GM19023 (cell line): ENCODE results near the gene CTNNBIP1.

Source experiments
- ATAC-seq: cut with Tn5 transposase; IDR thresholded peaks from one replicate; pipeline ENCODE4 v1.9.1; 2021; ENCODE audit warnings: mild to moderate bottlenecking, moderate library complexity; ENCODE audit not compliant: unreplicated experiment

Gene CTNNBIP1

GRCh38 chr1:9835758-9836631 lies 74.1 kb downstream of the CTNNBIP1 start:
- no peak for ATAC-seq

GRCh38 chr1:9835404-9835757 lies 74.7 kb downstream of the CTNNBIP1 start:
- no peak for ATAC-seq

GRCh38 chr1:9833632-9834031 lies 76.4 kb downstream of the CTNNBIP1 start:
- no peak for ATAC-seq

DNA sequence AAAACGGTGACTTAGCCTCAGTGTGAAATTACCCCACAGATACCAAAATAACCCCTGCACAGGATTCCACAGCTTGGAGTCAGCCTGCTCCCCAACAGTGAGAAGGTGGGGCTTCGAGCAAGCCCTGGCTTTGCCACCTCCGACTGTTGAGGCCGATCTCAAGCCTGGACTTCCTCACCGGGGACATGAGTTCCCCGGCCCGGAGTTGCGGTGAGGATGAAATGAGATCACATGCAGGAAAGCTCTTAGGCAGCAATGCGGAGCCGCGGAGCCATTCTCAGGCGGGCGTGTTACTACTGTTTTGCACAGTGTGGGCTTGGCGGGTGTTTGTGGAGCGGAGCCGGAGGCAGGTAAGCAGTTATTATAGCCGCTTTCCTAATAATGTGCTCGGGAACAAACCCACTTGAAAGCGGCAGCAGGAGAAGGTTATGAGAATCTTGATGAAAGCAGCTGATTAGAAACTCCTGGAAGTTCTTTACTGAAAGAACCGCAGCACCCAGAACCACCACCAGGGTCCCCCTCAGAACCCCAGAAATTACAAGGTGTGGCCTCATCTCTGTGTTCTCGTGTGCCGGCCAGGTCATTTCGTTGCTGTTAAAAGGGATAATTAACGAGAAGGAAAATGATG lies 82.4 kb downstream of the CTNNBIP1 start:
- no peak for ATAC-seq

DNA sequence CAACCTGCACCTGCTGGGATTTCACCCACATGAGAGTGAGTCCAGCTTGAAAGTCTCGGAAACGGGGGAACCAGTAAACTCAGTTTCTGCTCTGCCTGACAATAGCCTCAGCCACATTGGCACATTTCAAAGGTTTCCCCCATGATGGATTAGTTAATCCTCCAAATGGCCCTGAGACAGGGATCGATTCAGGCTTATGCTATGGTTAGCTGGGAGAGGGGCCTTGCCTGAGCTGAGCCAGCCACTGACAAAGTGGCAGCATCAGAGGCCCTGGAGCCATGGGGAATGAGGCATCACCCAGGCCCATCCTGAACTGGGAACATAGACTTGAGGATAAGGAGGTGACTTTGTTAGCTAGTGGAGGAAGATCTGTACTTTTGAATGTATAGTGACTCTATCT lies 83.5 kb downstream of the CTNNBIP1 start:
- no peak for ATAC-seq

DNA sequence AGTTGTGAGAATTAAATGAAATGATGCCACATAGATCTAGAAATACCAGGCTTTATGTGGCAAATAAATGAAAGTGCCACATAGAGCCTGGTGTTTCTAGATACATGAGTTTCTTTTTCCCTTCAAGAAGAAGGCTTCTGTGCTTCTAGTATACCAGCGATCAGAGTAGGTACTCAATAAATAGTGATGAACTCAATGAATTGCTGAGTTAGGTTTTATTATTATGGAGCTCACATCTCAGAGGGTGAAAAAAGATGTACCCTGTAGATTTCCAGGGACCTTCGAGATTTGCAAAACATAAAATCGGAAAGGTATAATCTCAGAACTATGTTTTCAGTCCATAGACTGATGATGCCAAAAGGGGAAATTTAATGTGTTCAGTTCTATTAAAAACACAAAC lies 84.0 kb downstream of the CTNNBIP1 start:
- no peak for ATAC-seq

- ATAC-seq, result no peak
Observed at GRCh38 chr1:9825093-9826074, 84.7 kb downstream of the CTNNBIP1 start.

DNA sequence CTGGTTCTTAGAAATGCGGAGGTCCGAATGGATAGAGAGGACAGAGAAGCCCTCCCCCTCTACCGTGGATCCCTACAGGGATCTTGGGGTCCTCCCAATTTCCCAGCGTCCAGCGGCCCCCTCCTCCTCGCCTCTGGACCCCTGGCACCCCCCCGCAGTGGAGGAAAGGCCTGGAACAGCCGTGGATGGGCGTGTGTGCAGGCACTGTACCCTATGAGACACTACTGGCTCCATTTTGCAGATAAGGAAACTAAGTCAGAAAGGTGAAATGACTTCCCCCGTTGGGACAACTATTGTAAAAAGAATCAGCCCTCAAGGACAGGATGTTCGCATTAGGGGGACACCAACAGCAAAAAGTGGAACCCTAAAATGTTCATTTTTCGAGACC lies 85.4 kb downstream of the CTNNBIP1 start:
- no peak for ATAC-seq

DNA sequence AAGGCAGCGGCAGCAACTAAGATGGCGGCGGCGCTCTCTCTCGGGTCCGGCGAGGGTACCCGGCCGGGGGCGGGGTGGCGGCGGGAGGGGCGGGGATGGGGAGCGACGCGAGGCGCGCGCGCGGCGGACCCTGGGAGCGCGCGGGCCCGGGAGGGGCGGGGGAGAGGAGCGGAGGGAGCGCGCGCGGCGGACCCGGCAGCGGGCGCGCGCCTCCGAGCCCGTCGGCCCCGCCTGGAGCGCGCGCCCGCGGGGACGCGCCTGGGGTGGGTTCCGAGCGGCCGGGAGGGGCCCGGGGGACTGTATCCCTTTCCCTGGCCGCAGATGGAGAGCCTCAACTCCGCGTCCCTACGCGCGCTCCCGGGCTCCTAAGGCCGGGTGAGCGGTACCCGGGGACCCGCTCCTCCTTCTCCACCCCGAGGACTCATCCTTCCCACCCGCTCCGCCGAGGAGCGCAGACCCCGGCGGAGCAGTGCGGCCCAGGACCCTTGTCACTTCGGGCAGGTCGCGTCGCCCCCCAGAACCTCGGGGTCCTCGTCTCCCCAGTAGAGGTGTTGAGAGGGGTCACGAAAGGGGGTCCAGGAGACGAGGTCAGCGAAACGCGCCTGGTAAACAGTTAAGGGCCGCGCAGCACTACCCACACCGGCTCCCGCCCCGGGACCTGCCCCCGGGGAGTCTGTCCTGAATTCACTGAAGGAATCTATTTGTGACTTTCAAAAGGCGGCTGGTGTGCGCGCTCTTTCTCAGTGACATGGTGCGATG lies 85.9 kb downstream of the CTNNBIP1 start, which contains the start of gene CLSTN1:
CLSTN1 (minus strand) TSS at position 23 of the 759 bp plus-strand sequence. CDS start 232 bp downstream, outside the sequence.
- no peak for ATAC-seq

GRCh38 chr1:9823693-9823942 lies 86.5 kb downstream of the CTNNBIP1 start:
- no peak for ATAC-seq

DNA sequence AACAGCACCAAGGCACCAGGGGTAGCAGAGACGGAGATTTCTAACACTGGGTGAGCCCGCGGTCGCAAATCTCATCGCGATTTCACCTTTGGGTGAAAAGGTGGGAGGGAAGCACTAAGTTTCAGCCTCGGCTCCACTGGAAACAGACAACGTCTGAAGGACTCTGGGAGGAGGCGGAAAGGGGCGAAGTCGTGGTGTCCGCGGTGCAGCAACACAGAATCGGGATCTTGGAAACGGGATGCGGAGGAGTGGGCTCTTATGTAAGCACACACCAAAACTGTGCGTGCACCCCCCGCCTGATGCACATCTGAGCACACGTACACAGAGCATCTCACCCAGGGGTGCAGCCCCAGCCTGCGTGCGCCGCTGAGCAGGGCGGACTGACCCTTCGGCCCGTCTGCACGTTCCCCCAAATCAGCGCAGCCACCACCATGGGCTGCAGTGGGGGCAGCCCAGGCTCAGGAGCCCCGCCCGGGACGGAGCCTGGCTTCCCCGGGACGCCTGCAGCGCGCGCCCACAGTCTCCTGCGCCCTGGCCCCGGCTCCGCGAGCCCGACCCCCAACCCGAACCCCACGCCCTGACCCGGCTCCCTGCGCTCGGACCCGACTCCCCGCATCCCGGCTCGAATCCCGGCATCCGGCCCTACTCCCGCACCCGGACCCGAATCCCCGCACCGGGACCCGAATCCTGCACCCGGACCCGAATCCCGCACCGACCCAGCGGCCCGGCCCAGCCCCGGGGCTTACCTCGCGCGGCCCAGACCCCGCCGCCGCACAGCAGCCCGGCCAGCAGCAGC lies 87.0 kb downstream of the CTNNBIP1 start:
- no peak for ATAC-seq

DNA sequence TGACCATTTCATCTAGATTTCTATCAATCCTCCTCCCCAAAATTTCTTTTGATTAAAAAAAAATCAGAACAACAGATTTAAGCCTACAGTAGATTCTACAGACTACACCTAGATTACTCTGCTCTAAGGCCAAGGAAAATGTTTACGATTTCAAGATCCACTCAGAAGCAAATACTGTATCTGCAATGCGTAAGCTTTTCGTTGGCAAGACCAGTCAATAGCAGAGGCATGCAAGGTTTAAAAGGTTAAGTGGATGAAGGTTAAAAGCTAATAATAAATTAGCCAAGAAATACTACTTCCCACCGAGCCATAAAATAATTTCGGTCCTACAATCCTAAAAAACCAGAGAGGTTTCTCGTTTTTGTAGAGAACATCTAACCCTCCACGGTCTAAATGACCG lies 87.6 kb downstream of the CTNNBIP1 start:
- no peak for ATAC-seq

DNA sequence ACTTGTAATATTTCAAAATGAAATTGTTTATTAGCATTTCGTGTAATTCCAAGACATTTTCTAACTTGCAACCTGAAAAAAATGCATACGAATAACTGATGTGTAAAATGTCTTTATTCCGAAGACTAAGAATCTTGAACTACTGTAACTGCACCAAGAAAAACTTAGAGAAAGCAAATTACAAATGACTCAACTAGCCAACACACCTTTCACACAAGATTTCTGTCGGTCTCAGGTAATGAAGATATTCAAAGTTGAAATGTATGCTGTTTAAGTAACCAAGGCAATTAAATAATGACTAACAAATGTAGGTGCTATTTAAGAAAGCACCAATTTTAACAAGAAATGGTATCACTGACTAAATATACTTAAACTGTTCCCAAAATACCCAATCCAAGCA lies 88.4 kb downstream of the CTNNBIP1 start:
- ATAC-seq, result no peak

- no peak for ATAC-seq
Observed at GRCh38 chr1:9820521-9820920, 89.5 kb downstream of the CTNNBIP1 start.

GRCh38 chr1:9817734-9818133 lies 92.3 kb downstream of the CTNNBIP1 start:
- no peak for ATAC-seq

- ATAC-seq, result no peak
Observed at GRCh38 chr1:9816199-9816598, 93.9 kb downstream of the CTNNBIP1 start.

DNA sequence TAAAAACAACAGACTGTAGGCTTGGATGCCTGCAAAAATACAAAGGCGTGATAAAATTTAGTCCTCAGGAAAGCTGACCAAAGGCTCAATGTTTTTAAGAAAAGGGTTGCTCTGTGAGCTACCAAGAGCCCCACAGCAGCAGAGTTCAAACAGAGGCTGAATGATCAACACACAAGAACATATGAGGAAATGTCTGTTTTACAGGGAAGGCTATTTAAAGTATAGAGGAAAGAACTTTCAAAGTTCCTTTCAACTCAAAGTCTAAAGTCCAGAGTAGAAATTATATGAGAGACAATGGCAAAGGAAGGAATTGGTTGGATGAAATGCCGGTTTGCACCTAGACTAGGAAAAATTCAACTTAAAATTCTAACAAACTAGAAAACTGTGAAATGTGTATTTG lies 94.9 kb downstream of the CTNNBIP1 start:
- ATAC-seq, result no peak

DNA sequence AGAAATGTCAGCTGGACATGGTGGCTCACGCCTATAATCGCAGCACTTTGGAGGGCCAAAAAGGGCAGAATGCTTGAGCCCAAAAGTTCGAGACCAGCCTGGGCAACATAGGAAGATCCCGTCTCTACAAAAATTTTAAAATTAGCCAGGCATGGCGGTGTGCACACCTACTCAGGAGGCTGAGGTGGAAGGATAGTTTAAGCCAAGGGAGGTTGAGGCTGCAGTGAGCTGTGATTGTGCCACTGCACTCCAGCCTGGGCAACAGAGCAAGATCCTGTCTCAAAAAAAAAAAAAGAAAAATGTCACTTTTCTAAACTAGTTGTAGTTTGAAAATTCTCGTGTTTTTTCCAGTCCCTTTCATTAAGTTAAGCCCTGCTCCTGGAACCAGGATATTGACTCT lies 95.5 kb downstream of the CTNNBIP1 start:
- no peak for ATAC-seq

- no peak for ATAC-seq
Observed at GRCh38 chr1:9811239-9811966, 98.7 kb downstream of the CTNNBIP1 start.
